Uterus (tissue), 2 donors: ENCODE measurements around the gene F2RL2.

ENCODE experiments used
- CTCF ChIP-seq, 4 experiments: fragments of 200-600 bp in 2 of 4; fragments of 450-650 bp in 2 of 4; sonication (generic) in 2 of 4; IDR thresholded peaks; one replicate each; pipeline ENCODE4 v1.5.1; 2016 to 2019; ENCODE audit warnings: antibody characterized with exemption in 4 of 4, mild to moderate bottlenecking in 2 of 4, moderate library complexity in 1 of 4
- POLR2A ChIP-seq, 2 donors: fragments of 450-650 bp; IDR thresholded peaks; one replicate each; pipeline ENCODE4 v1.6.1; 2016; ENCODE audit warnings: antibody characterized with exemption in 2 of 2, mild to moderate bottlenecking in 1 of 2, moderate library complexity in 1 of 2

DNA sequence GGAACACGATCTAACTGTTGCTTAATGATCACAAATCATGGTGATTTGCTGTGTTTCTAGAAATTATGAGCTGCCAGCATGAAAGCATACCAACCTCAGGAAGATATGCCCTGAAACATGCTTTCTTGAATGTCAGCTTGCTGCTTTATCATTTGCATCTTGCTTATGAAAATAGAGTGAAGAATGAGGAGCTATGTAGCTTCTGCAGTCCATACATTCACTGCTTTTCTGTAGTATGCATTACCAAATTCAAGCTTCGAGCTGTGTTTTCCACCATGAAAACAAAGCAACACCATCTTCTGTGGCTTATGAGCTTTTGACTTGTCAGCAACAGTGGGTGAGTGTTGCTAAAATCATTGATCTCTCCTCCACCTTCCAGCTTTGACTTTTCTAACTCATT, 16.5 kb downstream of the F2RL2 start:
- no peak for TF ChIP-seq CTCF (IDR thresholded peaks at IDR 0.05)
- no peak for TF ChIP-seq POLR2A (IDR thresholded peaks at IDR 0.05)
